GM10248 (cell line): ENCODE results near the gene EHBP1L1.

ENCODE experiments used
- CTCF ChIA-PET: fragments of 300-600 bp; sonication (Branson Sonifier 250); formaldehyde crosslinking; extraction: SDS; loops from one replicate; lab custom pipeline; 2021; ENCODE audit warnings: antibody characterized with exemption; lab: Yijun Ruan, JAX
- POLR2A ChIA-PET: fragments of 350-650 bp; sonication (Branson Sonifier 250); formaldehyde crosslinking; extraction: SDS; loops from one replicate; lab custom pipeline; 2020; ENCODE audit warnings: antibody characterized with exemption; lab: Yijun Ruan, JAX
- DNase-seq: peaks from one replicate; pipeline ENCODE4 v3.0.0; 2012; ENCODE audit errors: extremely low spot score
- TF ChIP-seq, protein P1 (sequence below): IDR thresholded peaks from 2 replicates; pipeline ENCODE4 v1.5.1; 2012; ENCODE audit warnings: mild to moderate bottlenecking, low read depth; ENCODE audit errors: extremely low read depth, missing control alignments, control extremely low read depth

EHBP1L1 gene

DNA sequence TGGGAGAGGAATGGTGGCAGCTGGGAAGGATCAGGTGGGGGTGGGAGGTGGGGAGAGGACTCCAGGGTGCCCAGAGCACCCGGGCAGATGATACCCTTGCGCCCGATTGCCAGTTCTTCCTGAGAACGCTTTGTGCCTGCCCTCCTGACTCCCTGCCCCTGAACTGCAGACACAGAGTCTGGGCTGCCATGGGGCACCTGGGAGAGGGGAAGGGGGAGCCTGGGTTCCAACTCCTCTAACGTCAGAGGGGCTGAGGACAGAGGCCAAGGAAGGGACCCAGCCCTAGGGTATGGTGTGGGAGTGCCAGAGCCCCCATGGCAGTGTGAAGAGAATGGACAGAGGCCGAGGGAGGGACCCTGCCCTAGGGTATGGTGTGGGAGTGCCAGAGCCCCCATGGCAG is 20.7 kb downstream of the EHBP1L1 start:
- ChIA-PET POLR2A (interaction anchor here (0.7 kb wide), 1 partner anchor 52 kb away, joined by 3 read pairs; no protein-coding TSS in a partner anchor), CTCF (interaction anchor here (4.4 to 24.8 kb wide), 3 partner anchors 7 to 55 kb away, joined by 41 to 351 read pairs (median 351); partner anchors contain the start of genes EHBP1L1, KCNK7, MAP3K11 and PCNX3)
- TF ChIP-seq, protein P1, sequence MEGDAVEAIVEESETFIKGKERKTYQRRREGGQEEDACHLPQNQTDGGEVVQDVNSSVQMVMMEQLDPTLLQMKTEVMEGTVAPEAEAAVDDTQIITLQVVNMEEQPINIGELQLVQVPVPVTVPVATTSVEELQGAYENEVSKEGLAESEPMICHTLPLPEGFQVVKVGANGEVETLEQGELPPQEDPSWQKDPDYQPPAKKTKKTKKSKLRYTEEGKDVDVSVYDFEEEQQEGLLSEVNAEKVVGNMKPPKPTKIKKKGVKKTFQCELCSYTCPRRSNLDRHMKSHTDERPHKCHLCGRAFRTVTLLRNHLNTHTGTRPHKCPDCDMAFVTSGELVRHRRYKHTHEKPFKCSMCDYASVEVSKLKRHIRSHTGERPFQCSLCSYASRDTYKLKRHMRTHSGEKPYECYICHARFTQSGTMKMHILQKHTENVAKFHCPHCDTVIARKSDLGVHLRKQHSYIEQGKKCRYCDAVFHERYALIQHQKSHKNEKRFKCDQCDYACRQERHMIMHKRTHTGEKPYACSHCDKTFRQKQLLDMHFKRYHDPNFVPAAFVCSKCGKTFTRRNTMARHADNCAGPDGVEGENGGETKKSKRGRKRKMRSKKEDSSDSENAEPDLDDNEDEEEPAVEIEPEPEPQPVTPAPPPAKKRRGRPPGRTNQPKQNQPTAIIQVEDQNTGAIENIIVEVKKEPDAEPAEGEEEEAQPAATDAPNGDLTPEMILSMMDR = no peak
- DNase-seq = no peak

DNA sequence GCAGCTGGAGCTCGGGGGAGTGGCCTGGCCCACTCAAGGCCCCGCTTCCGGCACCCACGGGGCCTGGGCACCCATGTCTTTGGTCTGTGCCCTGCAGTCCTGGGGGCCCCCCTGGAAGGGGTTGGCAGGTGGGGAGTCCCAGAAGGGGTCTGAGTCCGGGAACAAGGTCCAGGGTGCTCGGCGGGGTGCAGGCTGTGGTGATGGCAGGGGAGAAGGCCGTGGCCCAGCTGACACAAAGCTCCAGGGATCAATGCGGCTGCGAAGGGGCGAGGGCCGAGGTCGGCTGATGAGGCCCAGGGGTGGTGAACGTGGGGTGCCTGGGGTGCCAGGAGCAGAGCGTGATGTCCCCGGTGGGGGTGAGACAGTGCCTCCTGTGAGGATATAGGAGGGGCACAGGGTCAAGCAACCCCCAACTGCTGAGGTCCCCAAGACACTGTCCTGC is 22.4 kb downstream of the EHBP1L1 start:
- ChIA-PET POLR2A (interaction anchor here (1.6 kb wide), 1 partner anchor 11 kb away, joined by 6 read pairs; no protein-coding TSS in a partner anchor), CTCF (interaction anchor here (0.9 to 24.8 kb wide), 4 partner anchors 9 to 15 kb away, joined by 3 to 351 read pairs (median 4); partner anchors contain the start of genes EHBP1L1 and KCNK7)
- no peak for DNase-seq
- TF ChIP-seq, protein P1 = no peak

DNA sequence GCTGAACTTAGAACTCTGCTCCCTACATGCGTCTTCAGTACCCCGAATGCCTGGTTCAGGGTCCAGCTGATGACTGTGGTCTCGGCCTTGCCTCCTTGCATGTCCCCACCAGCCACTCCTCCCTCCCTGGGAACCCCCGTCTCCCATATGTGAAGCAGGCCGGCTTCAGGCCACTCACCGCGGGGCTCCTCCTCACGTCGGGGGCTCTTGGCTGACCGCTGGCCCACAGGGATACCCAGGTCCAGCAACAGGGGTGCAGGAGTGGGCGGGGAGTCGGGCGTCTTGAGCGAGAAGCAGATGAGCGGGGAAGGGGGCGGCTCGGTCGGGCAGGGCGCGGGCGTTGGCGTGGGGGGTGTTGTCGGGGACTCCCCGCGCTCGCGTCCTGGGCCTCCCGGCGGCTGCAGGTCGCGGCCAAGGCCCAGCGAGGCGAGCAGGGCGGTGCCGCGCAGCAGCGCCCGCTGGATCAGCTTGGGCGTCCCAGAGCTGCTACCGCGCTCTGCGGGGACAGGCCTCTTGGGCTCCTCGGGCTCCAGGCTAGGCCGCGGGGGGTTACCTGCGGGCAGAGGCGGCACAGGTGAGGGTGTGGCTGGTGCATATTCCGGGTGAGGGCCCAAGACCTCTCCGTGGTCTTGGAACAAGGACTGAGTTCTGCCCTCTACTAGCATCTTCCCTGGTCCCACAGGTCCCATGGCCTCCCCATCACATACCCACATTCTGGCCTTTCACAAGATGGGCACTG is 23.5 kb downstream of the EHBP1L1 start:
- CTCF ChIA-PET = interaction anchor here (1.5 to 24.8 kb wide), 3 partner anchors 10 to 58 kb away, joined by 5 to 351 read pairs (median 8); partner anchors contain the start of genes EHBP1L1 and KCNK7
- POLR2A ChIA-PET = interaction anchor here (0.5 to 1.6 kb wide), 3 partner anchors 10 to 116 kb away, joined by 3 to 6 read pairs (median 6); no protein-coding TSS in a partner anchor
- TF ChIP-seq, protein P1 = no peak
- DNase-seq = no peak

DNA sequence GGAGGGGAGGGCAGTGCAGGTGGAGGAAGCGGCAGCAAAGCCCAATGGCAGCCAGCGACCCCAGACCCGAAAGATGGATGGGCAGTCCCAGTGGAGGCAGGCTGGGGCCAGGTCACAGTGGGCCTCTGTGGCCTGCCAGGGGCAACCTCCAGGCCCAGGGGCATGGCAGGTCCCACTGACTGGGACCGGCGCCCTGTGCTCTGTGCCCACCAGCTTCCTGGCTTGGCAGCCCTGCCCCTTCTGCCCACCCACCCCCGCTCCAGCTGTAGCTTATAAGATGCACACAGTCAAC is 24.0 kb downstream of the EHBP1L1 start:
- CTCF ChIA-PET = interaction anchor here (0.8 to 24.8 kb wide), 3 partner anchors 14 to 59 kb away, joined by 4 to 351 read pairs (median 8); partner anchors contain the start of genes EHBP1L1, KCNK7 and PCNX3
- no peak for DNase-seq
- POLR2A ChIA-PET = interaction anchor here (0.5 to 1.5 kb wide), 2 partner anchors 9 to 117 kb away, joined by 3 to 6 read pairs; no protein-coding TSS in a partner anchor
- TF ChIP-seq, protein P1 = no peak

DNA sequence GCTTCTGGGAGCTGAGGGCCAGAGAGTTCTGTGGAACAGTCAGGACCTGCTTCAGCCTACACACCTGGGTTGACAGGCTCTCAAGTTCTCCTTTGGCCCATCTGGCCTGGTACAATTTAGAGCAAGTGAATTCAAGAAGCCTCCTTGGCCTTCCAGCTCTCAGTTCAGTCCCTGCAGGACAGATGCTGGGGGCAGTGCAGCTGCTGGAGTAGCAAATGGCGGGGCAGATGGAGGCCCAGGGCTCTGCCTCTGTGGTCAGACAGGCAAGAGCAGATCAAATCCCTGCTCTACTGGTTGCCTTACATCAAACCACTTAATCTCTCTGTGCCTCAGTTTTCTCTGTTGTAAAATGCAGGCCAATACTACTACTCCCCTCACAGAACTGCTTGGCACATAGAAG is 28.4 kb downstream of the EHBP1L1 start:
- TF ChIP-seq, protein P1 = no peak
- CTCF ChIA-PET = interaction anchor here (1.4 to 24.8 kb wide), 5 partner anchors 9 to 63 kb away, joined by 3 to 351 read pairs (median 6); partner anchors contain the start of genes EHBP1L1 and KCNK7
- POLR2A ChIA-PET = interaction anchor here (0.6 kb wide), 4 partner anchors 99 to 290 kb away, joined by 3 to 10 read pairs (median 6); partner anchors contain the start of gene CDC42EP2
- no peak for DNase-seq

DNA sequence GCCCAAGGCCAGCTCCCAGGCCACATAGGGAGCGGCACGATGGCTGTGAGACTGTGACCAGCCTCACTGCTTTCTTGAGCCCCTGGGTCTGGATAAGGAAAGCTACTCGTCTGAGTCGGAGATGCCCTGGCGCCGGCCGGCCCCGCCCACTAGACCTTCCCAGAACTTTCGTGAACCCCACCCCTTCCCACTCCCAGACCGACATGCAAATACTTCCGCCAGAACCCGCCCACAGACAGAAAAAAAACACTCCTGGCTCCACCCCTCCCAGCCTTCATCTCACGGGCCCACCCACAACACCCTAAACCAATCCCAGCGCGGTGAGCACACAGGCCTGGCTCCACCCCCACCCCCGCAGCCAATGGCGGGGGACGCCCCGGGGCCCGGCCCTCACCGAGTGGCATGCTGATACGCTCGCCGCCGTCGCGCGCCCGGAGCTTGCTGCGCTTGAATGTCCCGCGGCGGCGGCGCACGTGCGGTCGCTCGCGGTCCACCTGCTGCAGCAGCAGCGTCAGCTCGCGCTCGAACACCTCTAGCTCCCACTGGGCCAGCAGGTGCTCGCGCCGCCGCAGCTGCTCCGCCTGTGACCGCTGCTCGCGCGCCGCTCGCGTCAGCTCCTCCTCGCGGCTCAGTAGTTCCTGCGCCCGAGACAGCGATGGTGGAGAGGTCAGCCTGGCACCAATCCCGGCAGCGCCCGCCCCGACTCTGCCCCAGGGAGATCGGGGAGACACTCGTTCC is 31.2 kb downstream of the EHBP1L1 start:
- TF ChIP-seq, protein P1 = no peak
- ChIA-PET POLR2A (no interaction called here), CTCF (interaction anchor here (1.2 to 24.8 kb wide), 3 partner anchors 9 to 22 kb away, joined by 3 to 351 read pairs (median 4); partner anchors contain the start of genes EHBP1L1 and KCNK7)
- no peak for DNase-seq
